Effector memory CD4-positive, alpha-beta T cell (primary cell): Measurements from ENCODE around the gene CNGA3.

Experiments
- DNase-seq, 3 donors: peaks; one replicate each; pipeline ENCODE4 v3.0.0-alpha.2; 2020
- H3K27ac ChIP-seq: 2 replicates; pipeline ENCODE4 v1.7.0; 2013; ENCODE audit warnings: mild to moderate bottlenecking, low read length, moderate library complexity; ENCODE audit not compliant: insufficient read depth, poor library complexity, severe bottlenecking
- H3K27me3 ChIP-seq: replicated peaks from 2 replicates; pipeline ENCODE4 v1.7.0; 2013; ENCODE audit warnings: mild to moderate bottlenecking, low read length; ENCODE audit not compliant: insufficient read depth, control insufficient read depth, poor library complexity, severe bottlenecking
- H3K36me3 ChIP-seq: 2 replicates; pipeline ENCODE4 v1.7.0; 2013; ENCODE audit warnings: mild to moderate bottlenecking, low read length, moderate library complexity; ENCODE audit not compliant: control insufficient read depth, insufficient read depth
- H3K4me1 ChIP-seq: 2 replicates; pipeline ENCODE4 v1.7.0; 2013; ENCODE audit warnings: low read length, mild to moderate bottlenecking; ENCODE audit not compliant: control insufficient read depth, insufficient read depth, poor library complexity, severe bottlenecking
- H3K4me3 ChIP-seq: 2 replicates; pipeline ENCODE4 v1.7.0; 2013; ENCODE audit warnings: low read length, low read depth, mild to moderate bottlenecking; ENCODE audit not compliant: insufficient read depth, poor library complexity, severe bottlenecking
- H3K9me3 ChIP-seq: 2 replicates; pipeline ENCODE4 v1.7.0; 2013; ENCODE audit warnings: mild to moderate bottlenecking, low read length, moderate library complexity; ENCODE audit not compliant: control insufficient read depth

CNGA3 gene

DNA sequence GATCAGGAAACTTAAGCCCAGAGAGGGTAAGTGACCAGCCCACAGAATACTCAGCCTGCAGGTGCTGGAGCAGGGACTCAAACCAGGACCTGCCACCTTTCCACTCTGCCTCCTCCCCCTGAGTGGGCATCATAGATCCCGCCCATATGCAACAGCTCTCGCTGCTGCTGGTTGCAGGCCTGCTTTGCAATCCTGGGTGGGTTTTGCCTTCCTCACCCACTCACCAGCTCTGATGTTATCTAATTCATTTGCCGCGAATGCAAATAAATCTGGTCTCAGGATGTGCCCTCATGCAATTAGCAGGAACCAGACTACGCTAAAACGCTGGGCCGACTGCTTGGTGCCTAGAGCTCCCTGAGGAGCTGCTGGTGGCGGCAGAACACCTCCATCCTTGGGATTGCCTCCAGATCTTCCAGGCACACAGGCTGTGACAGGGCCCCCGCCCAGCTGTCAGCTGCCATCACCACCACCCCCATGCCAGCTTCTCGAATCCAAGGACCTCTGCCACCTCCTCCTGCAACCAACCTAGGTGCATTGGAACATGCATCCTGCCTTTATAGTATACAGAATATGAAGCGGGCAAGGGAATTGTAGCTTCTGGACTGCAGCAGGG lies 28.8 kb downstream of the CNGA3 start:
- no peaks in the 10 kb centered on the region for H3K27me3 ChIP-seq
- no peak overlapping the region for H3K4me3 ChIP-seq
- DNase-seq: no peak
- H3K27ac ChIP-seq: no peak overlapping the region
- H3K9me3 ChIP-seq: no peaks in the 10 kb centered on the region
- no peaks in the 10 kb centered on the region for H3K4me1 ChIP-seq
- no peaks in the 10 kb centered on the region for H3K36me3 ChIP-seq

DNA sequence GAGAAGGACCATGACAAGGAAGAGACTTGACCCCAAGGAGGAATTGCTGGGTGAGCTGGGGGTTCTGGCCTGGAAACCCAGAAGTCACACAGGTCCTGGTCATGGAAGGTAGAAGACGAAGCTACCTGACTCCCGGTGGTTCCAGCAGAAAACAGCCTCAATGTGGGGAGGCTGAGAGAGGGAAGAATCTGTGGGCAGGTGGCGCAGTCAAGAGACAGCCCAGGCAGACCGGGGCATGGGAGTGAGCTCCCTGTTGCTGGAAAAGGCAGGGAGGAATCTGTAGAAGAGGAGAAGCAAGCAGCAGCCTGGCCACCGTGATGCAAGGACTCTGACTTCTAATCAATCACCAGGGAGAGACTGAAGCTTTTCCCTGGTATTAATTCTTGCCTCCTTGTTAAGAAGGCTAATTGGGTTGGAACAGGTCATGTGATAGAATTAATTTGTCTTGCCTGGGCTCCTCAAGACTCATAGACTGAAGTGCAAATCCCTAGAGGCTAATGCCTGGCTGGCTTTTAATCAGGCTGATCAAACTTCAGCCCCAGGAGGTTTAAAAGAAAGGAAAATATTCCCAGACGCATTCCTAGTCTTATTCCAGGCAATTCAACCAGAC lies 30.1 kb downstream of the CNGA3 start:
- no peaks in the 10 kb centered on the region for H3K27me3 ChIP-seq
- no peak overlapping the region for H3K4me3 ChIP-seq
- H3K36me3 ChIP-seq: no peaks in the 10 kb centered on the region
- no peaks in the 10 kb centered on the region for H3K9me3 ChIP-seq
- no peak for DNase-seq
- H3K27ac ChIP-seq: no peak overlapping the region
- no peaks in the 10 kb centered on the region for H3K4me1 ChIP-seq

DNA sequence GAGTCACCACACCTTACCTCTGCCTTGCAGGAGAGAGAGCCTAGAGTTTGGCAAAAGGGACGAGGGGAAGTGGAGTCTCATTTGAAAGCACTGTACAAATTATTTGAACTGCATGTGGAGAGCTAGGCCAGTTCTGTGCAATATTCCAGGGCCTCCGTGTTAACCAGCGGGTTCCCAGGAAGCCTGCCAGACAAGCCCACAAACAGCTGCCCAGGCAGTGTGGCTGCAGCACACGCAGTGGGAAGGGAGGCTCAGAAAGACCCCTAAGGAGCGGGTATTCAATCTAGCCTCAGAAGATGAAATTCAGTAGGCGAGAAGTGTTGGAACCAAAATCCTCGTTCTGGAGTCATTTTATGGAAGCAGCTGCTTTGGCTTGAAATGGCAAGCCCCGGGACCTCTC lies 30.7 kb downstream of the CNGA3 start:
- Histone ChIP-seq H3K9me3 (no peaks in the 10 kb centered on the region), H3K36me3 (no peaks in the 10 kb centered on the region), H3K27ac (no peak overlapping the region), H3K4me1 (no peaks in the 10 kb centered on the region), H3K4me3 (no peak overlapping the region), H3K27me3 (no peaks in the 10 kb centered on the region)
- no peak for DNase-seq

DNA sequence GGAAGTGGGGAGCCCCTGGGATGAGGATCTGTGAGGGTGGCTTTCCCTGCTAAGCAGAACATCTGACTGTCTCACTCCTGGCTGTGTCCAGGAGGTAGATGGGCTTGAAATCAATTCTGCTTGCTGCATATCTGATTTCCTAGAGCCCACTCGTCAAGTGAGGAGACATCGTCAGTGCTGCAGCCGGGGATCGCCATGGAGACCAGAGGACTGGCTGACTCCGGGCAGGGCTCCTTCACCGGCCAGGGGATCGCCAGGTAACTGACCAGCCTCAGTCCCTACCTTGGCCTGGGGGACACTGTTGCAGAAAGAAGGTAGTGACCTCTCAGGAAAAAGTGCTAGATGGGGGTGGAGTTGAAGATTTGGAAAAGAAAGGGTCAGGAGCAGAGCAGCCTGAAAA lies 31.3 kb downstream of the CNGA3 start:
- DNase-seq: no peak
- H3K27me3 ChIP-seq: no peaks in the 10 kb centered on the region
- H3K36me3 ChIP-seq: no peaks in the 10 kb centered on the region
- no peaks in the 10 kb centered on the region for H3K4me1 ChIP-seq
- no peaks in the 10 kb centered on the region for H3K9me3 ChIP-seq
- no peak overlapping the region for H3K4me3 ChIP-seq
- H3K27ac ChIP-seq: no peak overlapping the region

DNA sequence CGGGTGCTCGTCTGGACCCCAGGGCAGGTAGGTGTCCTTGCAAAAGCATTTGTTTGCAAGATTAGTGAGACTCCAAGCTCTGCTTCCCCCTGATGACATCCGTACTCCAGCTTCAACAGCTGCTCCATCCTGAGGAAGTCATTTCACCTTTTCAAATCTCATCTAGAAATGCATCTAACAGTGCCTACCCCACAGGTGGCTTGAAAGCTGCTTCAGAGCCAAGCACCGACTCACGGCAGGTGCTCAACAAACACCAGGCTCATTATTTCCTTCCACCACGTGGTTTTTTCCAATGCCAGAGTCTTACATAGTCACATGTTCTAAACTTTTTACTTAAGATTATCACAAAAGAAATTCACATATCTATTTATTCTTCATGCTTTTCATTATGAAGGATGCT lies 31.9 kb downstream of the CNGA3 start:
- Histone ChIP-seq H3K9me3 (no peaks in the 10 kb centered on the region), H3K4me1 (no peaks in the 10 kb centered on the region), H3K36me3 (no peaks in the 10 kb centered on the region), H3K4me3 (no peak overlapping the region), H3K27ac (no peak overlapping the region), H3K27me3 (no peaks in the 10 kb centered on the region)
- no peak for DNase-seq

DNA sequence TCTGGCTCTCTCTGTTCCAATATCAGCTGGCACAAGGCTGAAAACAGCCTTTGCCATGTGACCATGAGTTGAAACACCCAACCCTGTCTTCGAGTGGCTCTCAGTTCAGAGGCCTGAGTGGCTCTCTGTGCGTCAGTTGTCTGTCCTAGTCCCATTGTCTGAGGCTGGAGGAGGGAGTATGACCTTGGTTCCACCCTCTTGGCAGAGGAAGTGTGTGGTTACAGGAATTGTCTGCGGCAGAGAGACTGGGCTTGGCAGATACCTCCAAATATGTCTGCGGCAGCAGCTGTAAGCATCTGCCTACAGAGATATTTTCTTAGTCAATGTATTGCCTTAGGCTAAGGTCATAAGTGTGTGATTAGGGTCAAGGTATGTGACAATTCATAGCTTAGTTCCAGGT lies 32.6 kb downstream of the CNGA3 start:
- H3K9me3 ChIP-seq: no peaks in the 10 kb centered on the region
- no peaks in the 10 kb centered on the region for H3K36me3 ChIP-seq
- no peak overlapping the region for H3K27ac ChIP-seq
- DNase-seq: no peak
- H3K4me1 ChIP-seq: no peaks in the 10 kb centered on the region
- H3K4me3 ChIP-seq: no peak overlapping the region
- no peaks in the 10 kb centered on the region for H3K27me3 ChIP-seq

DNA sequence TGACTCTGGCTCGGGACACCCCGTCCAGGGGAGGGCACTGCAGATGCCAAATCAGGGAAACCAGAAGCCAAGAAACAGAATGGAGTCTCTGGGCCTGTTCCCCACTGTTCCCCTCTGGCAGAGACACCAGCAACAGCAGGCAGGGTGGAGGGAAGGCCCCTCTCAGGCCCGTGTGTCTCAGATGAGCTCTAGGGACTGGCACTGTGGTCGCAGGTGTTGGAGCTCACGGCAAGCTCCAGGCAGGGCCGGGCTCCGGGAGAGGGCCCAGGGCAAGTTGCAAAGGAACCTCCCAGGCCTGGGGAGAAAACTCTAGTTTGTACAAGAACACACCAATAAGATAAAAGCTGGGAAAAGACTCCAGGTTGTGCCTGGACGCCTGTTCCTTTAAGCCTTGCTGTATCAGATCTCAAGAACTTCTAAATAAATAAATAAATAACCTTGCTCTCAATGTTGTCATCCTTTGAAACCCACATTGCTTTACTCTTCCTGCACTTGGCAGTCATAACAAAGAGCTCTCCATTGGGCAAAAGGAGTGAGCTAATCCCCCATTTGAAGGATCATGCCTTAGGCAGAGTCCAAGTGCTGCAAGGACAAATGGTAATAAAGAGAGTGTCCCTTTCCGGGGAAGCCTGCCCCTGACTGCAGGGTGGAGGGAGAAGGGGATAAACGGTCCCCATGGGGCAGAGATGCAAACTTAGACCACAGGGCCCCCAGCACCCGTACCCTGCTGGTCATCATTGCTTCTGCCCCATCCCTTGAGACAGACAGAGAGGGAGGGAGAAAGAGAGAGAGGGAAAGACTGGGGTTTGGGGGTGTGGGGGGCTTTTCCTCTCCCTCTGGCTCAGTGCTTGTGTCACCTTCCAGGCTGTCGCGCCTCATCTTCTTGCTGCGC lies 33.3 kb downstream of the CNGA3 start:
- Histone ChIP-seq H3K27ac (no peak overlapping the region), H3K9me3 (no peaks in the 10 kb centered on the region), H3K4me3 (no peak overlapping the region), H3K27me3 (no peaks in the 10 kb centered on the region), H3K36me3 (no peaks in the 10 kb centered on the region), H3K4me1 (no peaks in the 10 kb centered on the region)
- DNase-seq: no peak

DNA sequence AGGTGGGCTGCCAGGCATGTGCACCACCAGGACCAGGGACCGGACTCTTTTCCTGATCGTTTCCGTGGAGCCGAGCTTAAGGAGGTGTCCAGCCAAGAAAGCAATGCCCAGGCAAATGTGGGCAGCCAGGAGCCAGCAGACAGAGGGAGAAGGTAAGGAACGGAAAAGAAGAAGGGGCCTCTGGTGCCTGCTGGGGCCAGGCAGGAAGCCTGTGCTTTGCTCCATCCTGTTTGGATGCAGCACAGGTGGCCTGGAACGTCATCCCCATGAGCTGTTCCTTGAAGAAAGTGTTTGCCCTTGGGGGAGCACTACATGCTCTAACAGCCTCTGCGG lies 33.9 kb downstream of the CNGA3 start:
- DNase-seq: no peak
- H3K4me3 ChIP-seq: no peak overlapping the region
- no peak overlapping the region for H3K27ac ChIP-seq
- no peaks in the 10 kb centered on the region for H3K36me3 ChIP-seq
- H3K27me3 ChIP-seq: no peaks in the 10 kb centered on the region
- no peaks in the 10 kb centered on the region for H3K4me1 ChIP-seq
- H3K9me3 ChIP-seq: no peaks in the 10 kb centered on the region

DNA sequence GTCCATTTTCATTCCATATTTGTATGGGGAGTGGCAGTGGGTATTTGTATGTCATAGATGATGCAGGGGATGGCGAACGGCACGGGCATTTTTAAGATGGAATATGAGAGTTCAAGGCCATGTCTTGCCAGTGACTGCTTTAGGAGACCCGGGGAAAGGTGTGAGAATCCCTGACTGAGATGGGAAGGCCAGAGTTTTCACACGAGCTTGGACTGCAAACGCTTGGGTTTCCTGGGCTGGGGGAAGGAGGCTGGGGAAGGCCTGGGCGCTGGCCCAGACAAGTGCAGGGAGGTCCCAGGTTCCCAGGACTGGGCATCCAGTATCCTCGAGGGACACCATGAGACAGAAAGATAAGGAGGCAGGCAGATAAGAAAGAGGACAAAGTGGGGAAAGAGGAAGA lies 35.2 kb downstream of the CNGA3 start:
- no peaks in the 10 kb centered on the region for H3K4me1 ChIP-seq

DNA sequence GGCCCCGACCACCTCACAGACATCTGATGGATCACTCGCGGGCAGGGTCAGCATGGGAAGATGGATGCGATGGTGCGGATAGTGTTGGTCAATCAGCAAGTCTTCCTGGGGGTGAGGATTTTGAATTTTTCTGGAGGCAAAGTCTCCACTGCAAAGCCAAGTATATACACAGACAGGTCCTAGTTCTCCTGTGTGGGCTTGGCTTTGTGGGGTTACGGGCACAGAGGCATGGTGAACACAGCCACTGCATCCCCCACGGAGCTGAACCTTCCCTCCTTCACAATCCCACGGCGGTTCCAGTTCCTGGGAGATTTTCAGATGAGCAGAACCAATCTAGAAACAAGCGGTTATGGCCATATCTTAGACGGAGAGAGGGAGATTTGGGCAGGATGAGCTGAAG lies 35.8 kb downstream of the CNGA3 start:
- H3K9me3 ChIP-seq: no peaks in the 10 kb centered on the region
- no peak overlapping the region for H3K4me3 ChIP-seq
- H3K4me1 ChIP-seq: no peaks in the 10 kb centered on the region
- H3K36me3 ChIP-seq: no peaks in the 10 kb centered on the region
- no peak overlapping the region for H3K27ac ChIP-seq
- no peaks in the 10 kb centered on the region for H3K27me3 ChIP-seq
- DNase-seq: no peak

More for the DNA sequence above, 35.2 kb downstream of the CNGA3 start:
- H3K27ac ChIP-seq: no peak overlapping the region
- no peaks in the 10 kb centered on the region for H3K36me3 ChIP-seq
- no peak for DNase-seq
- no peaks in the 10 kb centered on the region for H3K9me3 ChIP-seq
- H3K4me3 ChIP-seq: no peak overlapping the region
- no peaks in the 10 kb centered on the region for H3K27me3 ChIP-seq
